Measurements from ENCODE around the gene ELMO1. TPM values are rescaled to one million over a fixed set of nuclear protein-coding genes. Genes with fewer than 3 reads are reported as not detected.

ELMO1 gene
- total and polyA plus RNA-seq, 10 of the 15 experiments (the other 5 are each of a cell fraction or from before 2014, with no cell fraction given): 22.6 to 85.9 (median 56.6) TPM

DNA sequence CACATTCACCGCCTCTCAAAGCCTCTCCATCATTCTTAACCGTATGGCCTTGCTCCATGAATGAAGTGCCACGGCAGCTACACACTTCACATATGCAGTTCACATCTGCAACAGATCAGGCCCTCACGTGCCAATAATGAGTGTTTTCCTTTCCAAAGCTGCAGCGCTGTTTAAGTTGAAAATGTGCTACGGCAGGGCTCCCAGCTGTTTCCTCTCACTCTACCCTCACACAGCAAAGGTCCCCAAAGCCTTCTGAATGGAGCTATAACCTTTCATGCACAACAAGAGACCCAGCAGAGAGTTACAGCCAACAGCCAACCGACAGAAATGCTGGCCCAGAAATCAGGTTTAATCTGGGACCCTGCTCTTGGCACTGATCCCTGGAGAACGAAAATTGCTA lies 236.1 kb downstream of the ELMO1 start:
- FAIRE-seq: no peak
- H4K20me1 ChIP-seq (ENCODE audit: control insufficient read depth, insufficient read depth): no peaks in the 10 kb centered on the region
- ChIA-PET SMC1A (ENCODE audit: uncharacterized antibody, unreplicated experiment) (interaction anchor here (0.7 to 1.1 kb wide), 4 partner anchors 16 to 295 kb away, joined by 3 to 5 read pairs (median 3); no protein-coding TSS in a partner anchor), CTCF (interaction anchor here (0.7 to 2.8 kb wide), 4 partner anchors 11 to 140 kb away, joined by 3 to 10 read pairs (median 6); no protein-coding TSS in a partner anchor), POLR2A (no interaction called here), RAD21 (ENCODE audit: unreplicated experiment) (interaction anchor here (0.7 to 1.3 kb wide), 2 partner anchors 72 to 283 kb away, joined by 3 read pairs; no protein-coding TSS in a partner anchor)
- H3K27me3 ChIP-seq (replicated peaks in 1 of 2; ENCODE audit: control insufficient read depth in 2 of 2, insufficient read depth in 2 of 2, low read length in 1 of 2): no peaks in the 10 kb centered on the region
- TF ChIP-seq BHLHE40 (IDR thresholded peaks at IDR 0.05; ENCODE audit: borderline replicate concordance in 1 of 2, low read depth in 2 of 2, low read length in 1 of 2): peak; percentile 9 to 57; a peak in 3 of 4 replicates
- TF ChIP-seq, protein P1, sequence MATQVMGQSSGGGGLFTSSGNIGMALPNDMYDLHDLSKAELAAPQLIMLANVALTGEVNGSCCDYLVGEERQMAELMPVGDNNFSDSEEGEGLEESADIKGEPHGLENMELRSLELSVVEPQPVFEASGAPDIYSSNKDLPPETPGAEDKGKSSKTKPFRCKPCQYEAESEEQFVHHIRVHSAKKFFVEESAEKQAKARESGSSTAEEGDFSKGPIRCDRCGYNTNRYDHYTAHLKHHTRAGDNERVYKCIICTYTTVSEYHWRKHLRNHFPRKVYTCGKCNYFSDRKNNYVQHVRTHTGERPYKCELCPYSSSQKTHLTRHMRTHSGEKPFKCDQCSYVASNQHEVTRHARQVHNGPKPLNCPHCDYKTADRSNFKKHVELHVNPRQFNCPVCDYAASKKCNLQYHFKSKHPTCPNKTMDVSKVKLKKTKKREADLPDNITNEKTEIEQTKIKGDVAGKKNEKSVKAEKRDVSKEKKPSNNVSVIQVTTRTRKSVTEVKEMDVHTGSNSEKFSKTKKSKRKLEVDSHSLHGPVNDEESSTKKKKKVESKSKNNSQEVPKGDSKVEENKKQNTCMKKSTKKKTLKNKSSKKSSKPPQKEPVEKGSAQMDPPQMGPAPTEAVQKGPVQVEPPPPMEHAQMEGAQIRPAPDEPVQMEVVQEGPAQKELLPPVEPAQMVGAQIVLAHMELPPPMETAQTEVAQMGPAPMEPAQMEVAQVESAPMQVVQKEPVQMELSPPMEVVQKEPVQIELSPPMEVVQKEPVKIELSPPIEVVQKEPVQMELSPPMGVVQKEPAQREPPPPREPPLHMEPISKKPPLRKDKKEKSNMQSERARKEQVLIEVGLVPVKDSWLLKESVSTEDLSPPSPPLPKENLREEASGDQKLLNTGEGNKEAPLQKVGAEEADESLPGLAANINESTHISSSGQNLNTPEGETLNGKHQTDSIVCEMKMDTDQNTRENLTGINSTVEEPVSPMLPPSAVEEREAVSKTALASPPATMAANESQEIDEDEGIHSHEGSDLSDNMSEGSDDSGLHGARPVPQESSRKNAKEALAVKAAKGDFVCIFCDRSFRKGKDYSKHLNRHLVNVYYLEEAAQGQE (IDR thresholded peaks at IDR 0.05; ENCODE audit: low read depth, low read length): no peak
- no peak for TF ChIP-seq CBFB (IDR thresholded peaks at IDR 0.05; ENCODE audit: low read depth)
- no peak for TF ChIP-seq MEF2B (IDR thresholded peaks at IDR 0.05; ENCODE audit: partially characterized antibody, poor library complexity, severe bottlenecking)
- TF ChIP-seq CHD1 (IDR thresholded peaks at IDR 0.05; ENCODE audit: low read depth, low read length): no peak
- TF ChIP-seq, protein P2, sequence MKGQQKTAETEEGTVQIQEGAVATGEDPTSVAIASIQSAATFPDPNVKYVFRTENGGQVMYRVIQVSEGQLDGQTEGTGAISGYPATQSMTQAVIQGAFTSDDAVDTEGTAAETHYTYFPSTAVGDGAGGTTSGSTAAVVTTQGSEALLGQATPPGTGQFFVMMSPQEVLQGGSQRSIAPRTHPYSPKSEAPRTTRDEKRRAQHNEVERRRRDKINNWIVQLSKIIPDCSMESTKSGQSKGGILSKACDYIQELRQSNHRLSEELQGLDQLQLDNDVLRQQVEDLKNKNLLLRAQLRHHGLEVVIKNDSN (IDR thresholded peaks at IDR 0.05; ENCODE audit: borderline replicate concordance, extremely low read length, insufficient read depth, low read depth, low read length): no peak
- no peak for TF ChIP-seq RELA (IDR thresholded peaks at IDR 0.05; ENCODE audit: borderline replicate concordance, partially characterized antibody)
- TF ChIP-seq FOXK2 (IDR thresholded peaks at IDR 0.05): no peak
- TF ChIP-seq FOXM1 (IDR thresholded peaks at IDR 0.05; ENCODE audit: low read depth, low read length): no peak
- H3K4me2 ChIP-seq (ENCODE audit: control insufficient read depth, insufficient read depth): no peak overlapping the region
- H3K79me2 ChIP-seq (ENCODE audit: control insufficient read depth, insufficient read depth, low read length): no peaks in the 10 kb centered on the region
- intact Hi-C loops (cut with micrococcal nuclease; ENCODE audit: unreplicated experiment) (loop anchor here (5.0 to 10.0 kb wide), 2 partner anchors 292 to 640 kb away; no protein-coding TSS in a partner anchor), in situ Hi-C loops (cut with MboI) (loop anchor here (10.0 kb wide), 1 partner anchor 132 kb away; no protein-coding TSS in a partner anchor)
- H3K36me3 ChIP-seq (ENCODE audit: control insufficient read depth in 2 of 2, insufficient read depth in 2 of 2, low read length in 1 of 2): peaks cover 1 to 19% of the 10 kb centered on the region in 2 experiments; a peak in 3 of 4 replicates
- DNase-seq (ENCODE audit: low read depth, low spot score): no peak
- no peak overlapping the region for H2AFZ ChIP-seq (ENCODE audit: control insufficient read depth, low read depth, low read length)
- H3K9ac ChIP-seq (ENCODE audit: control insufficient read depth, insufficient read depth, low read length): no peak overlapping the region
- H3K4me3 ChIP-seq: no peak overlapping the region
- no TSS peak for BruUV-seq (replicated peaks)
- 93% methylated on average over 8 of the region's 8 CpGs for WGBS (ENCODE audit: insufficient coverage, insufficient replicate concordance, low lambda C conversion rate, missing lambda C conversion rate)
- H3K4me1 ChIP-seq (ENCODE audit: control insufficient read depth, insufficient read depth, low read length): peaks cover 19% of the 10 kb centered on the region
- no peak overlapping the region for H3K27ac ChIP-seq (ENCODE audit: control insufficient read depth, insufficient read depth)
- no peak for ATAC-seq
- no peaks in the 10 kb centered on the region for H3K9me3 ChIP-seq (replicated peaks; ENCODE audit: control insufficient read depth, insufficient read depth, low read length)

Measured in GM12878 (cell line).